Endothelial cell of umbilical vein (primary cell): ENCODE results near the gene DUSP5.
A peak's percentile ranks its signal among the peaks of the same experiment; 100 is the strongest.

Experiments
- EZH2 ChIP-seq: IDR thresholded peaks from 2 replicates; pipeline ENCODE4 v1.6.1; 2012; ENCODE audit warnings: borderline replicate concordance, low read depth, mild to moderate bottlenecking, moderate library complexity, low read length, inconsistent platforms; ENCODE audit not compliant: severe bottlenecking
- FOS ChIP-seq: IDR thresholded peaks from 2 replicates; pipeline ENCODE4 v1.6.1; 2011; ENCODE audit warnings: mild to moderate bottlenecking, low read length, moderate library complexity, borderline replicate concordance; ENCODE audit not compliant: insufficient read depth
- GATA2 ChIP-seq: IDR thresholded peaks from 2 replicates; pipeline ENCODE4 v1.7.0; 2011; ENCODE audit warnings: low read depth, mild to moderate bottlenecking, moderate library complexity, mixed read lengths, low read length; ENCODE audit not compliant: insufficient read length, insufficient read depth
- JUN ChIP-seq: IDR thresholded peaks from 2 replicates; pipeline ENCODE4 v1.6.1; 2011; ENCODE audit warnings: borderline replicate concordance, low read depth; ENCODE audit not compliant: insufficient read length, insufficient read depth
- MYC ChIP-seq: IDR thresholded peaks from one replicate; pipeline ENCODE4 v1.6.1; 2011; ENCODE audit warnings: mild to moderate bottlenecking, low read depth, low read length
- POLR2A ChIP-seq: IDR thresholded peaks from 2 replicates; pipeline ENCODE4 v1.6.1; 2012; ENCODE audit warnings: low read depth, mild to moderate bottlenecking, control low read depth, low read length
- POLR2AphosphoS5 ChIP-seq: IDR thresholded peaks from 2 replicates; pipeline ENCODE4 v1.6.1; 2012; ENCODE audit warnings: low read depth, mild to moderate bottlenecking, control low read depth, low read length, moderate library complexity; ENCODE audit not compliant: insufficient read depth
- TF ChIP-seq, protein P1 (sequence below): IDR thresholded peaks from 2 replicates; pipeline ENCODE4 v1.6.1; 2011; ENCODE audit not compliant: insufficient read depth, insufficient read length
- TF ChIP-seq, protein P2 (sequence below), 2 donors: IDR thresholded peaks; 1 replicate in 1 of 2; 2 replicates in 1 of 2; pipeline ENCODE4 v1.5.1; 2011; ENCODE audit warnings: low read length in 2 of 2, mild to moderate bottlenecking in 2 of 2, moderate library complexity in 2 of 2, control low read depth in 1 of 2, inconsistent platforms in 1 of 2, low read depth in 1 of 2; ENCODE audit not compliant: insufficient read depth in 1 of 2; ENCODE audit errors: extremely low read depth in 1 of 2

DNA sequence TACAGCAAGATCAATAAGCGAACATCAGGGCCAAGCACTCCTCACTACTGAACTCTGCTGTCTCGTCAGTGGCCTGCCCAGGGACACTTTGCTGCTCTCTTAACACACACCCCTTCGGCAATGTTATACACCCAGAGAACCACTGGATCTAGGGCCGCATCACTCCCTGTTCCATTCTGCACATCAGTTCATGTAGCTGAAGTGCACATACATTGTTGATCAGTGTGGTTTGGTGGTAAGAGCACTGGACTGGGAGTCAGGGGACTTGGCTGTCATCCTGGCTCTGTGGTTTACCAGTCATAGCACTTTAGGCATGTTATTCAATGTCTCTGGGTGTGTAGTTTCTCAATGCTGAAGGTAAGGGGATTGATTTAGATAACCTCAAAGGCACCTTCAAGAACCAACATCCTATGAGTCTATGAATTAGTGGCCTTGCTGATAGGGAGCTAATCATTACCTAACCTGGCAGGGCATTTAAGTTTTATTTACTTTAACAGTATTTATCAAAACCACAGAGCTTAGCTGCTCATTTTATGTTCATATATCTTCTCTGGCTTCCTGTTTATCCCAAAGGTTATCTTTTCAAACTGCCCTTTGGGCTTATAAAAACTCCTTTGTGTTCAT is 24.8 kb downstream of the DUSP5 start:
- TF ChIP-seq, protein P1, sequence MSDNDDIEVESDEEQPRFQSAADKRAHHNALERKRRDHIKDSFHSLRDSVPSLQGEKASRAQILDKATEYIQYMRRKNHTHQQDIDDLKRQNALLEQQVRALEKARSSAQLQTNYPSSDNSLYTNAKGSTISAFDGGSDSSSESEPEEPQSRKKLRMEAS: no peak
- TF ChIP-seq, protein P2, sequence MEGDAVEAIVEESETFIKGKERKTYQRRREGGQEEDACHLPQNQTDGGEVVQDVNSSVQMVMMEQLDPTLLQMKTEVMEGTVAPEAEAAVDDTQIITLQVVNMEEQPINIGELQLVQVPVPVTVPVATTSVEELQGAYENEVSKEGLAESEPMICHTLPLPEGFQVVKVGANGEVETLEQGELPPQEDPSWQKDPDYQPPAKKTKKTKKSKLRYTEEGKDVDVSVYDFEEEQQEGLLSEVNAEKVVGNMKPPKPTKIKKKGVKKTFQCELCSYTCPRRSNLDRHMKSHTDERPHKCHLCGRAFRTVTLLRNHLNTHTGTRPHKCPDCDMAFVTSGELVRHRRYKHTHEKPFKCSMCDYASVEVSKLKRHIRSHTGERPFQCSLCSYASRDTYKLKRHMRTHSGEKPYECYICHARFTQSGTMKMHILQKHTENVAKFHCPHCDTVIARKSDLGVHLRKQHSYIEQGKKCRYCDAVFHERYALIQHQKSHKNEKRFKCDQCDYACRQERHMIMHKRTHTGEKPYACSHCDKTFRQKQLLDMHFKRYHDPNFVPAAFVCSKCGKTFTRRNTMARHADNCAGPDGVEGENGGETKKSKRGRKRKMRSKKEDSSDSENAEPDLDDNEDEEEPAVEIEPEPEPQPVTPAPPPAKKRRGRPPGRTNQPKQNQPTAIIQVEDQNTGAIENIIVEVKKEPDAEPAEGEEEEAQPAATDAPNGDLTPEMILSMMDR (IDR thresholded peaks at IDR 0.05; ENCODE audit: extremely low read depth in 1 of 2, insufficient read depth in 1 of 2, low read depth in 1 of 2, low read length in 2 of 2): no peak
- TF ChIP-seq POLR2A: no peak
- no peak for TF ChIP-seq MYC
- no peak for TF ChIP-seq JUN
- no peak for TF ChIP-seq EZH2
- no peak for TF ChIP-seq POLR2AphosphoS5
- no peak for TF ChIP-seq FOS
- TF ChIP-seq GATA2: peak; percentile 65
